Vagina (tissue), 2 donors: ENCODE results near the gene USP53. TPM values are rescaled to one million over a fixed set of nuclear protein-coding genes. Genes with fewer than 3 reads are reported as not detected.

ENCODE experiments used
- DNase-seq, 2 donors: peaks; one replicate each; pipeline ENCODE4 v3.0.0-alpha.2; 2017; ENCODE audit errors: extremely low spot score in 2 of 2
- H3K27ac ChIP-seq: fragments of 200-600 bp; sonication (generic); one replicate; pipeline ENCODE4 v1.5.1; 2019
- H3K27me3 ChIP-seq: fragments of 200-600 bp; sonication (generic); one replicate; pipeline ENCODE4 v1.5.1; 2019
- H3K36me3 ChIP-seq, 2 donors: fragments of 200-600 bp; sonication (generic); one replicate each; pipeline ENCODE4 v1.5.1; 2017 to 2019
- H3K4me1 ChIP-seq: fragments of 200-600 bp; sonication (generic); one replicate; pipeline ENCODE4 v1.5.1; 2019
- H3K4me3 ChIP-seq, 2 donors: fragments of 200-600 bp; sonication (generic); 1 replicate in 1 of 2; 2 replicates in 1 of 2; pipeline ENCODE4 v1.5.1; 2016 to 2019
- H3K9me3 ChIP-seq: fragments of 200-600 bp; sonication (generic); one replicate; pipeline ENCODE4 v1.5.1; 2019
- POLR2A ChIP-seq, 2 donors: fragments of 450-650 bp; IDR thresholded peaks; one replicate each; pipeline ENCODE4 v1.6.1; 2017; ENCODE audit warnings: antibody characterized with exemption in 2 of 2, mild to moderate bottlenecking in 2 of 2, moderate library complexity in 2 of 2
- POLR2AphosphoS5 ChIP-seq, 2 donors: sonication (generic); formaldehyde crosslinking; IDR thresholded peaks; one replicate each; pipeline ENCODE4 v1.9.0; 2017; ENCODE audit warnings: antibody characterized with exemption in 2 of 2, mild to moderate bottlenecking in 2 of 2, low read depth in 1 of 2; ENCODE audit not compliant: insufficient read depth in 1 of 2
- intact Hi-C: fragments of 100-400 bp; cut with DNase I; formaldehyde crosslinking; loops from one replicate; pipeline ENCODE4 v1.15.1; 2023
- total RNA-seq: library from RNA; depleted of rRNA; stranded (reverse); fragments of >200 nt; gene quantifications from one replicate; pipeline ENCODE4 v1.2.3, GENCODE V29; 2016
- TF ChIP-seq, protein P1 (sequence below), 3 experiments: fragments of 450-650 bp in 2 of 3; fragments of 200-600 bp in 1 of 3; sonication (generic) in 1 of 3; IDR thresholded peaks; one replicate each; pipeline ENCODE4 v1.5.1; 2017 to 2019; ENCODE audit warnings: antibody characterized with exemption in 3 of 3, mild to moderate bottlenecking in 2 of 3, moderate library complexity in 2 of 3

Gene USP53
- total RNA-seq, 1 donor from 2014 or later = 53.5 TPM

DNA sequence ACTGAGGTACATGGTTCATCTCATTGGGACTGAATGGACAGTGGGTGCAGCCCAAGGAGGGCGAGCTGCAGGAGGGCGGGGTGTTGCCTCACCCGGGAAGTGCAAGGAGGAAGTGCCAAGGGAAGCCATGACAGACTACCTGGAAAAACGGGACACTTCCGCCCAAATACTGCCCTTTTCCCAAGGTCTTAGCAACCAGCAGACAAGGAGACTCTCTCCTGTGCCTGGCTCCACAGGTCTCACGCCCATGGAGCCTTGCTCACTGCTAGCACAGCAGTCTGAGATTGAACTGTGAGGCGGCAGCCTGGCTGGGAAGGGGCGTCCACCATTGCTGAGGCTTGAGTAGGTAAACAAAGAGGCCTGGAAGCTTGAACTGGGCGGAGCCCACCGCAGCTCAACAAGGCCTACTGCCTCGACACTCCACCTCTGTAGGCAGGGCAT is 14.7 kb upstream of the USP53 start:
- Histone ChIP-seq H3K27me3 (no peaks in the 10 kb centered on the region), H3K4me3 (no peak overlapping the region), H3K27ac (no peak overlapping the region), H3K36me3 (no peaks in the 10 kb centered on the region), H3K9me3 (no peaks in the 10 kb centered on the region), H3K4me1 (no peaks in the 10 kb centered on the region)
- intact Hi-C loops = no loop called here
- no peak for DNase-seq
- TF ChIP-seq POLR2AphosphoS5 (IDR thresholded peaks at IDR 0.05; ENCODE audit: insufficient read depth in 1 of 2, low read depth in 1 of 2) = no peak
- TF ChIP-seq, protein P1, sequence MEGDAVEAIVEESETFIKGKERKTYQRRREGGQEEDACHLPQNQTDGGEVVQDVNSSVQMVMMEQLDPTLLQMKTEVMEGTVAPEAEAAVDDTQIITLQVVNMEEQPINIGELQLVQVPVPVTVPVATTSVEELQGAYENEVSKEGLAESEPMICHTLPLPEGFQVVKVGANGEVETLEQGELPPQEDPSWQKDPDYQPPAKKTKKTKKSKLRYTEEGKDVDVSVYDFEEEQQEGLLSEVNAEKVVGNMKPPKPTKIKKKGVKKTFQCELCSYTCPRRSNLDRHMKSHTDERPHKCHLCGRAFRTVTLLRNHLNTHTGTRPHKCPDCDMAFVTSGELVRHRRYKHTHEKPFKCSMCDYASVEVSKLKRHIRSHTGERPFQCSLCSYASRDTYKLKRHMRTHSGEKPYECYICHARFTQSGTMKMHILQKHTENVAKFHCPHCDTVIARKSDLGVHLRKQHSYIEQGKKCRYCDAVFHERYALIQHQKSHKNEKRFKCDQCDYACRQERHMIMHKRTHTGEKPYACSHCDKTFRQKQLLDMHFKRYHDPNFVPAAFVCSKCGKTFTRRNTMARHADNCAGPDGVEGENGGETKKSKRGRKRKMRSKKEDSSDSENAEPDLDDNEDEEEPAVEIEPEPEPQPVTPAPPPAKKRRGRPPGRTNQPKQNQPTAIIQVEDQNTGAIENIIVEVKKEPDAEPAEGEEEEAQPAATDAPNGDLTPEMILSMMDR (IDR thresholded peaks at IDR 0.05) = no peak
- TF ChIP-seq POLR2A (IDR thresholded peaks at IDR 0.05) = no peak

DNA sequence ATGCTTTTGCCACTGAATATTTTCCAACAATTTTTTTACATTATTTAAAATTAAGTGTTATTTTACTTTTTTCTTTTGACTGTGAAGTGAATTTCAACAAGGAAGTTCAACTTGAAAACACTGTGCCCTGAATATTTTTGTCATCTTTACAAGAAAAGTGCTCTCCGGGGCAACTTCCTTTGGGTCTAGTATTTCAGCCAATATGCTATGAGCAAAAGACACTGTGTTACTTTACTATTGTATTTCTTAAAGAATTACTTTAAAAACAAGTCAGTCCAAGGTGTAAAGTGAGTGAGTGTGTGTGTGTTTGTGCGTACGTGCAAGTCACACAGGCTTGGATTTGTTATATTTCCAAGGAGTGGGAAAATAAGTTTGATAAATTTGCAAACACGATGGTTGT is 7.6 kb upstream of the USP53 start:
- Histone ChIP-seq H3K36me3 (no peaks in the 10 kb centered on the region), H3K27ac (peak overlapping the region; percentile 23), H3K4me1 (peaks cover 12% of the 10 kb centered on the region), H3K4me3 (no peak overlapping the region), H3K27me3 (no peaks in the 10 kb centered on the region), H3K9me3 (no peaks in the 10 kb centered on the region)
- no peak for DNase-seq
- TF ChIP-seq, protein P1 (IDR thresholded peaks at IDR 0.05) = no peak
- no peak for TF ChIP-seq POLR2AphosphoS5 (IDR thresholded peaks at IDR 0.05; ENCODE audit: insufficient read depth in 1 of 2, low read depth in 1 of 2)
- no peak for TF ChIP-seq POLR2A (IDR thresholded peaks at IDR 0.05)
- intact Hi-C loops = no loop called here

DNA sequence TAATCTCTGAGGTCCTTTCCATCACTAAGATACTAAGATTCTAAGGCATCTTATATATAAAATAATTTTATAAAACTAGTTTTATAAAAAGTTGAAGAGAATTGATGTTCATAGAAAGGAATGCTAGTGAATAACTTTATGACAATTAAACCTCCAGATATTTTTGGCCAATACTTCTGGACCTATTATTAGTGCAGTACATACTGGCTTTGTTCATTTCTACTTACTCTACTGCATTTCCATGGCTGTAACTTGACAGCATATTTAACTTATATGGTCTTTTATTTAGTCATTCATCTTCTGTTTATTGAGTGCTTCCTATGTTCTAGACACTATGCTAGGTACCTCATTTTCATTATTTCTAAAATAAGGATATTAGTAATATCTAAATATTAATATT is 6.8 kb upstream of the USP53 start:
- intact Hi-C loops = no loop called here
- H3K4me1 ChIP-seq = peaks cover 12% of the 10 kb centered on the region
- no peak overlapping the region for H3K4me3 ChIP-seq
- no peaks in the 10 kb centered on the region for H3K36me3 ChIP-seq
- H3K9me3 ChIP-seq = no peaks in the 10 kb centered on the region
- TF ChIP-seq POLR2AphosphoS5 (IDR thresholded peaks at IDR 0.05; ENCODE audit: insufficient read depth in 1 of 2, low read depth in 1 of 2) = no peak
- TF ChIP-seq, protein P1 (IDR thresholded peaks at IDR 0.05) = no peak
- TF ChIP-seq POLR2A (IDR thresholded peaks at IDR 0.05) = no peak
- H3K27me3 ChIP-seq = no peaks in the 10 kb centered on the region
- no peak overlapping the region for H3K27ac ChIP-seq
- DNase-seq = no peak

DNA sequence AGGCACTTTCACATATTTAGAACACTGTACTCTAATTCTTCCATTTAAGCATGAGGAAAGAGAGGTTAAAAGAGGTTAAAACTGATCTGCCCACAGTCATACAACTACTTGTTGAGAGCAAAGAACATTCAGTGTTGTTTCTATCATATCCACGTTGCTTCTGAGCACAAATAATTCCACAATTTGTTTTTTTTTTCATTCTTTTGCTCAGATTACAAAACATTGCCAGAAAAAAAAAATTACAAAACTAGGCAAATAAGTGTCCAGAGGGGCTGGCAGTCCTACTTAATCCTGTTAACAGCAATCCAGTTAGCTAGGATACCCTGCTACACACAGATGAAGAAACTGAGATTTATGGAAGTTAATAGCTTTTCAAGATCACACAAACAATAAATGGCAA is 6.3 kb upstream of the USP53 start:
- TF ChIP-seq, protein P1 (IDR thresholded peaks at IDR 0.05) = no peak
- TF ChIP-seq POLR2A (IDR thresholded peaks at IDR 0.05) (no peak), POLR2AphosphoS5 (IDR thresholded peaks at IDR 0.05; ENCODE audit: insufficient read depth in 1 of 2, low read depth in 1 of 2) (no peak)
- H3K27me3 ChIP-seq = no peaks in the 10 kb centered on the region
- no peak overlapping the region for H3K4me3 ChIP-seq
- H3K9me3 ChIP-seq = no peaks in the 10 kb centered on the region
- no peak for DNase-seq
- no peaks in the 10 kb centered on the region for H3K36me3 ChIP-seq
- H3K4me1 ChIP-seq = peaks cover 13% of the 10 kb centered on the region
- intact Hi-C loops = no loop called here
- H3K27ac ChIP-seq = no peak overlapping the region

DNA sequence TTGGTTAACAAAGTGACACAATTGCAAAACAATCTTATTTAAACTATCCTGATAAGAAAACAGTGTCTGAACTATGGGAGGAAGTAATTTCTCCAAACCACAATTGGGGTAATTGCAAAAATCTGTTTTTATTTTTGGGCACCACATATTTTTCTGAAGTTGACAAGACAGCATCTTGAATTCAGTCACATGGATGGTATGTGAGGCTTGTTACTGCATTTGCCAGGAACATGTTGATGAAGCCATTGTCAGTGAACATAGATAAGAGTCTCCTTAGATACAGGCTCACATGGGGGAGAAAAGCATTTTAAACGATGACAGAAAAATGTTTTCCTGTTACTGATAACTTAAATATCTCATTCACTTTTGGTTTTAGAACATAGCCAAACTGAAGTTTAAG is 5.5 kb upstream of the USP53 start:
- no peak overlapping the region for H3K4me3 ChIP-seq
- no peaks in the 10 kb centered on the region for H3K27me3 ChIP-seq
- no peaks in the 10 kb centered on the region for H3K36me3 ChIP-seq
- TF ChIP-seq POLR2A (IDR thresholded peaks at IDR 0.05) (no peak), POLR2AphosphoS5 (IDR thresholded peaks at IDR 0.05; ENCODE audit: insufficient read depth in 1 of 2, low read depth in 1 of 2) (no peak)
- TF ChIP-seq, protein P1 (IDR thresholded peaks at IDR 0.05) = no peak
- no peaks in the 10 kb centered on the region for H3K9me3 ChIP-seq
- no peak overlapping the region for H3K27ac ChIP-seq
- no peak for DNase-seq
- H3K4me1 ChIP-seq = peaks cover 17% of the 10 kb centered on the region
- intact Hi-C loops = no loop called here
